HG02973 (cell line): ENCODE results near the gene ADGRE1.

Experiments used
- ATAC-seq: cut with Tn5 transposase; IDR thresholded peaks from one replicate; pipeline ENCODE4 v1.9.1; 2021; ENCODE audit warnings: moderate library complexity; ENCODE audit not compliant: unreplicated experiment

ADGRE1 gene

GRCh38 chr19:6876748-6877147, 10.6 kb upstream of the ADGRE1 start:
- ATAC-seq, result no peak

- ATAC-seq, result no peak
Measured at GRCh38 chr19:6877766-6878165, 9.6 kb upstream of the ADGRE1 start.

GRCh38 chr19:6886277-6886897, 992 bp upstream of the ADGRE1 start:
- ATAC-seq, result no peak

- ATAC-seq, result no peak
Measured at GRCh38 chr19:6888967-6889366, 1.6 kb downstream of the ADGRE1 start.

GRCh38 chr19:6890401-6890913, 3.1 kb downstream of the ADGRE1 start:
- no peak for ATAC-seq

- ATAC-seq, result no peak
Measured at GRCh38 chr19:6890938-6891337, 3.6 kb downstream of the ADGRE1 start.

- ATAC-seq, result no peak
Measured at GRCh38 chr19:6891761-6892385, 4.5 kb downstream of the ADGRE1 start.

GRCh38 chr19:6894313-6894712, 6.9 kb downstream of the ADGRE1 start:
- ATAC-seq, result no peak

- ATAC-seq, result no peak
Measured at GRCh38 chr19:6903446-6903845, 16.1 kb downstream of the ADGRE1 start.

- no peak for ATAC-seq
Measured at GRCh38 chr19:6906559-6907060, 19.2 kb downstream of the ADGRE1 start.

- ATAC-seq, result no peak
Measured at GRCh38 chr19:6911523-6911922, 24.1 kb downstream of the ADGRE1 start.

GRCh38 chr19:6914321-6914720, 26.9 kb downstream of the ADGRE1 start:
- ATAC-seq, result no peak

- ATAC-seq, result no peak
Measured at GRCh38 chr19:6916952-6917351, 29.6 kb downstream of the ADGRE1 start.

- no peak for ATAC-seq
Measured at GRCh38 chr19:6925386-6925785, 38.0 kb downstream of the ADGRE1 start.

- ATAC-seq, result no peak
Measured at GRCh38 chr19:6925801-6926751, 38.7 kb downstream of the ADGRE1 start.

GRCh38 chr19:6930190-6930589, 42.8 kb downstream of the ADGRE1 start:
- ATAC-seq, result no peak

- no peak for ATAC-seq
Measured at GRCh38 chr19:6935069-6935468, 47.7 kb downstream of the ADGRE1 start.

GRCh38 chr19:6935618-6936017, 48.2 kb downstream of the ADGRE1 start:
- ATAC-seq, result no peak

GRCh38 chr19:6945733-6946132, 58.4 kb downstream of the ADGRE1 start:
- no peak for ATAC-seq

- ATAC-seq, result peak; percentile 54
Measured at GRCh38 chr19:6947745-6948144, 60.4 kb downstream of the ADGRE1 start.

GRCh38 chr19:6948884-6949283, 61.5 kb downstream of the ADGRE1 start:
- ATAC-seq, result no peak
